Measurements from ENCODE around the gene MPG. TPM values are rescaled to one million over a fixed set of nuclear protein-coding genes. Genes with fewer than 3 reads are reported as not detected.

The MPG gene
- total RNA-seq, 1 experiment from 2014 or later, result 85.7 TPM

DNA sequence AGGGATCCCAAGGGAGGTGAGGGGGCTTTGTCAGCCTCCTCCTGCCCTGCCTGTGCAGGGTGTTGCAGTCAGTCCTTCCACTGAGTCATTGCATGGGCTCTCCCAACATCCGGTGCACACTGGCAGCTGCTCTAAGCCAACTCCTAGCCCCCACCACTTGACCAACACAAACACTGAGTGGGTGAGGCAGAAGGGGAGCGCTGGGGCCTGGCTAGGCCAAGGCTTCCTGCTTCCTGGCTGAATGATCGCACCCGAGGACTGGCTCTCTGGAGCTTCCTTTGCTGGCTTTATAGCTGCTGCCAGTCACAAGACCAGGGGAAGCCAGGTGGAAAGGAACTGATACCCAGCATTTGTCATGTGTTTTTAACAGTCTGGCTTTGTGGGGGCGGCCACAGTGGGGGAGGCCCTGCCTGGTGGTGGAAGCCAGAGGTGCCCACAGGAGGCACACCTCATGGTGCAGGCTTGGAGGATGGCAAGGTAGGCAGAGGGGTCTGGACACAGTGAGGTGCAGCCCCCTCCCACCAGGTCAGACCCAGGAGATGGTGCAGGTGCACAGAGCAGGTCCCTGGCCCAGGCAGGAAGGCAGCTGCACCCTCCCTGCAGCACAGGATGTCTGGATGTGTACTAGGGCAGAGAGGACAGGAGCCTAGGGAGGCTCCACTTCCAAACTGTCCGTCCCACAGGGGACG is 6.8 kb downstream of the MPG start:
- Histone ChIP-seq H3K9me3 (ENCODE audit: control insufficient read depth, insufficient read depth, low read depth, low read length) (no peaks in the 10 kb centered on the region), H3K4me1 (ENCODE audit: control insufficient read depth, insufficient read depth, low read length) (peaks cover 23% of the 10 kb centered on the region), H3K27me3 (ENCODE audit: control insufficient read depth, insufficient read depth, low read length) (no peaks in the 10 kb centered on the region), H3K4me3 (ENCODE audit: low read depth in 2 of 2, low read length in 2 of 2) (no peak overlapping the region), H3K36me3 (ENCODE audit: control insufficient read depth, insufficient read depth, low read length) (no peaks in the 10 kb centered on the region), H3K27ac (ENCODE audit: low read length) (peak overlapping the region; percentile 74)
- TF ChIP-seq, protein P1, sequence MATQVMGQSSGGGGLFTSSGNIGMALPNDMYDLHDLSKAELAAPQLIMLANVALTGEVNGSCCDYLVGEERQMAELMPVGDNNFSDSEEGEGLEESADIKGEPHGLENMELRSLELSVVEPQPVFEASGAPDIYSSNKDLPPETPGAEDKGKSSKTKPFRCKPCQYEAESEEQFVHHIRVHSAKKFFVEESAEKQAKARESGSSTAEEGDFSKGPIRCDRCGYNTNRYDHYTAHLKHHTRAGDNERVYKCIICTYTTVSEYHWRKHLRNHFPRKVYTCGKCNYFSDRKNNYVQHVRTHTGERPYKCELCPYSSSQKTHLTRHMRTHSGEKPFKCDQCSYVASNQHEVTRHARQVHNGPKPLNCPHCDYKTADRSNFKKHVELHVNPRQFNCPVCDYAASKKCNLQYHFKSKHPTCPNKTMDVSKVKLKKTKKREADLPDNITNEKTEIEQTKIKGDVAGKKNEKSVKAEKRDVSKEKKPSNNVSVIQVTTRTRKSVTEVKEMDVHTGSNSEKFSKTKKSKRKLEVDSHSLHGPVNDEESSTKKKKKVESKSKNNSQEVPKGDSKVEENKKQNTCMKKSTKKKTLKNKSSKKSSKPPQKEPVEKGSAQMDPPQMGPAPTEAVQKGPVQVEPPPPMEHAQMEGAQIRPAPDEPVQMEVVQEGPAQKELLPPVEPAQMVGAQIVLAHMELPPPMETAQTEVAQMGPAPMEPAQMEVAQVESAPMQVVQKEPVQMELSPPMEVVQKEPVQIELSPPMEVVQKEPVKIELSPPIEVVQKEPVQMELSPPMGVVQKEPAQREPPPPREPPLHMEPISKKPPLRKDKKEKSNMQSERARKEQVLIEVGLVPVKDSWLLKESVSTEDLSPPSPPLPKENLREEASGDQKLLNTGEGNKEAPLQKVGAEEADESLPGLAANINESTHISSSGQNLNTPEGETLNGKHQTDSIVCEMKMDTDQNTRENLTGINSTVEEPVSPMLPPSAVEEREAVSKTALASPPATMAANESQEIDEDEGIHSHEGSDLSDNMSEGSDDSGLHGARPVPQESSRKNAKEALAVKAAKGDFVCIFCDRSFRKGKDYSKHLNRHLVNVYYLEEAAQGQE (IDR thresholded peaks at IDR 0.05; ENCODE audit: insufficient read depth in 1 of 2, low read depth in 2 of 2, low read length in 1 of 2), result no peak
- TF ChIP-seq TCF7L2 (IDR thresholded peaks at IDR 0.05; ENCODE audit: low read depth, low read length) (no peak), POLR2AphosphoS5 (IDR thresholded peaks at IDR 0.05; ENCODE audit: low read depth, low read length) (peak; percentile 17; the same call in 1 of the 2 replicates)
- CTCF ChIA-PET, result interaction anchor here (1.0 to 2.3 kb wide), 2 partner anchors 10 to 19 kb away, joined by 3 to 8 read pairs; no protein-coding TSS in a partner anchor
- ATAC-seq (peak; percentile 80), DNase-seq (ENCODE audit: low read depth, low spot score) (peak; percentile 61)
- in situ Hi-C loops (cut with HindIII; ENCODE audit: low pct_unique_long_range_greater_than_20kb, low sequenced_read_pairs) (no loop called here), intact Hi-C loops (cut with micrococcal nuclease; ENCODE audit: unreplicated experiment) (no loop called here)
- POLR2A ChIA-PET, result no interaction called here
- no TSS peak for BruUV-seq (replicated peaks)

DNA sequence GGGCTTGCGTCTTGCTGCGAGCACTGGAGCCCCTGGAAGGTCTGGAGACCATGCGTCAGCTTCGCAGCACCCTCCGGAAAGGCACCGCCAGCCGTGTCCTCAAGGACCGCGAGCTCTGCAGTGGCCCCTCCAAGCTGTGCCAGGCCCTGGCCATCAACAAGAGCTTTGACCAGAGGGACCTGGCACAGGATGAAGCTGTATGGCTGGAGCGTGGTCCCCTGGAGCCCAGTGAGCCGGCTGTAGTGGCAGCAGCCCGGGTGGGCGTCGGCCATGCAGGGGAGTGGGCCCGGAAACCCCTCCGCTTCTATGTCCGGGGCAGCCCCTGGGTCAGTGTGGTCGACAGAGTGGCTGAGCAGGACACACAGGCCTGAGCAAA is 7.4 kb downstream of the MPG start:
- Histone ChIP-seq H3K27ac (ENCODE audit: low read length) (peak overlapping the region; percentile 74; the same call in 1 of the 2 replicates), H3K27me3 (ENCODE audit: control insufficient read depth, insufficient read depth, low read length) (no peaks in the 10 kb centered on the region), H3K9me3 (ENCODE audit: control insufficient read depth, insufficient read depth, low read depth, low read length) (no peaks in the 10 kb centered on the region), H3K4me1 (ENCODE audit: control insufficient read depth, insufficient read depth, low read length) (peaks cover 23% of the 10 kb centered on the region), H3K36me3 (ENCODE audit: control insufficient read depth, insufficient read depth, low read length) (no peaks in the 10 kb centered on the region), H3K4me3 (ENCODE audit: low read depth in 2 of 2, low read length in 2 of 2) (no peak overlapping the region)
- intact Hi-C loops (cut with micrococcal nuclease; ENCODE audit: unreplicated experiment) (no loop called here), in situ Hi-C loops (cut with HindIII; ENCODE audit: low pct_unique_long_range_greater_than_20kb, low sequenced_read_pairs) (no loop called here)
- POLR2A ChIA-PET, result no interaction called here
- CTCF ChIA-PET, result interaction anchor here (0.5 to 2.3 kb wide), 3 partner anchors 10 to 20 kb away, joined by 3 to 8 read pairs (median 3); no protein-coding TSS in a partner anchor
- ATAC-seq (peak; percentile 5; the same call in 1 of the 2 replicates), DNase-seq (ENCODE audit: low read depth, low spot score) (no peak)
- TF ChIP-seq, protein P1 (IDR thresholded peaks at IDR 0.05; ENCODE audit: insufficient read depth in 1 of 2, low read depth in 2 of 2, low read length in 1 of 2), result no peak
- TF ChIP-seq TCF7L2 (IDR thresholded peaks at IDR 0.05; ENCODE audit: low read depth, low read length), result no peak
- TF ChIP-seq POLR2AphosphoS5 (IDR thresholded peaks at IDR 0.05; ENCODE audit: low read depth, low read length), result no peak
- TF ChIP-seq, protein P2, sequence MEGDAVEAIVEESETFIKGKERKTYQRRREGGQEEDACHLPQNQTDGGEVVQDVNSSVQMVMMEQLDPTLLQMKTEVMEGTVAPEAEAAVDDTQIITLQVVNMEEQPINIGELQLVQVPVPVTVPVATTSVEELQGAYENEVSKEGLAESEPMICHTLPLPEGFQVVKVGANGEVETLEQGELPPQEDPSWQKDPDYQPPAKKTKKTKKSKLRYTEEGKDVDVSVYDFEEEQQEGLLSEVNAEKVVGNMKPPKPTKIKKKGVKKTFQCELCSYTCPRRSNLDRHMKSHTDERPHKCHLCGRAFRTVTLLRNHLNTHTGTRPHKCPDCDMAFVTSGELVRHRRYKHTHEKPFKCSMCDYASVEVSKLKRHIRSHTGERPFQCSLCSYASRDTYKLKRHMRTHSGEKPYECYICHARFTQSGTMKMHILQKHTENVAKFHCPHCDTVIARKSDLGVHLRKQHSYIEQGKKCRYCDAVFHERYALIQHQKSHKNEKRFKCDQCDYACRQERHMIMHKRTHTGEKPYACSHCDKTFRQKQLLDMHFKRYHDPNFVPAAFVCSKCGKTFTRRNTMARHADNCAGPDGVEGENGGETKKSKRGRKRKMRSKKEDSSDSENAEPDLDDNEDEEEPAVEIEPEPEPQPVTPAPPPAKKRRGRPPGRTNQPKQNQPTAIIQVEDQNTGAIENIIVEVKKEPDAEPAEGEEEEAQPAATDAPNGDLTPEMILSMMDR (IDR thresholded peaks at IDR 0.05), result no peak
- TF ChIP-seq SIN3A (IDR thresholded peaks at IDR 0.05; ENCODE audit: borderline replicate concordance, insufficient read depth, low read depth, low read length), result no peak
- no TSS peak for BruUV-seq (replicated peaks)
